B cell (primary cell): ENCODE results near the gene EGFL8. TPM values are rescaled to one million over a fixed set of nuclear protein-coding genes. Genes with fewer than 3 reads are reported as not detected.

Experiments
- ATAC-seq: fragments of 200-7000 bp; cut with Tn5 transposase; one replicate; pipeline ENCODE4 v1.10.0; 2021; ENCODE audit warnings: low read depth, mild to moderate bottlenecking, moderate number of reproducible peaks, moderate library complexity
- CTCF ChIA-PET: fragments of 350-600 bp; sonication (Branson Sonifier 250); formaldehyde crosslinking; loops from one replicate; lab custom pipeline; 2021; ENCODE audit warnings: antibody characterized with exemption, inconsistent platforms; lab: Charles Lee
- POLR2A ChIA-PET: fragments of 350-600 bp; sonication (Branson Sonifier 250); formaldehyde crosslinking; loops from one replicate; lab custom pipeline; 2021; ENCODE audit warnings: antibody characterized with exemption; lab: Charles Lee
- DNase-seq: peaks from one replicate; pipeline ENCODE4 v3.0.0; 2013
- H2AFZ ChIP-seq: 2 replicates; pipeline ENCODE4 v1.6.1; 2012; ENCODE audit warnings: mild to moderate bottlenecking, low read depth, low read length; ENCODE audit not compliant: insufficient read depth, poor library complexity, severe bottlenecking
- H3K27ac ChIP-seq, 2 donors: 1 replicate in 1 of 2; 2 replicates in 1 of 2; pipeline ENCODE4 v1.5.1; 2012 to 2013; ENCODE audit warnings: low read length in 2 of 2, mild to moderate bottlenecking in 2 of 2, moderate library complexity in 1 of 2
- H3K27me3 ChIP-seq, 4 experiments: fragments of 200-600 bp in 1 of 4; sonication (generic) in 1 of 4; replicated peaks in 1 of 4; 1 replicate in 2 of 4; 2 replicates in 2 of 4; pipeline versions ENCODE4 v1.6.1 to v1.7.0; 2013 to 2016; ENCODE audit warnings: low read length in 3 of 4, mild to moderate bottlenecking in 2 of 4, mixed read lengths in 1 of 4, moderate library complexity in 1 of 4; ENCODE audit not compliant: insufficient read depth in 4 of 4, control insufficient read depth in 3 of 4; ENCODE audit errors: control extremely low read depth in 1 of 4
- H3K36me3 ChIP-seq, 2 experiments: replicated peaks in 1 of 2; 1 replicate in 1 of 2; 2 replicates in 1 of 2; pipeline versions ENCODE4 v1.6.1 to v1.7.1; 2013; ENCODE audit warnings: low read length in 1 of 2; ENCODE audit not compliant: insufficient read depth in 2 of 2, control insufficient read depth in 1 of 2; ENCODE audit errors: control extremely low read depth in 1 of 2, extremely low read depth in 1 of 2
- H3K4me1 ChIP-seq, 2 donors: fragments of 200-600 bp in 1 of 2; sonication (generic) in 1 of 2; 1 replicate in 1 of 2; 2 replicates in 1 of 2; pipeline versions ENCODE4 v1.5.1 to v1.6.1; 2013 to 2017; ENCODE audit warnings: low read length in 2 of 2; ENCODE audit not compliant: control insufficient read depth in 2 of 2, insufficient read depth in 2 of 2
- H3K4me2 ChIP-seq: replicated peaks from 2 replicates; pipeline ENCODE3; 2012; ENCODE audit warnings: mild to moderate bottlenecking, low read depth, low read length; ENCODE audit not compliant: poor library complexity, severe bottlenecking
- H3K4me3 ChIP-seq, 5 experiments: fragments of 200-600 bp in 1 of 5; sonication (generic) in 1 of 5; 1 replicate in 3 of 5; 2 replicates in 2 of 5; pipeline versions ENCODE4 v1.5.1 to v1.7.0; 2011 to 2016; ENCODE audit warnings: low read length in 4 of 5, mild to moderate bottlenecking in 4 of 5, low read depth in 2 of 5, control low read depth in 1 of 5, moderate library complexity in 1 of 5; ENCODE audit not compliant: insufficient read depth in 1 of 5; ENCODE audit errors: control extremely low read depth in 1 of 5, extremely low read depth in 1 of 5
- H3K79me2 ChIP-seq: fragments of 200-600 bp; sonication (generic); one replicate; pipeline ENCODE4 v1.6.0; 2016; ENCODE audit warnings: low read length; ENCODE audit not compliant: control insufficient read depth, insufficient read depth
- H3K9ac ChIP-seq: fragments of 200-600 bp; sonication (generic); 2 replicates; pipeline ENCODE4 v1.6.1; 2017; ENCODE audit warnings: mild to moderate bottlenecking, low read length, moderate library complexity
- H3K9me3 ChIP-seq, 3 donors: one replicate each; pipeline versions ENCODE4 v1.6.1 to v1.7.1; 2013; ENCODE audit warnings: low read length in 2 of 3; ENCODE audit not compliant: control insufficient read depth in 2 of 3, insufficient read depth in 1 of 3; ENCODE audit errors: control extremely low read depth in 1 of 3
- H4K20me1 ChIP-seq: 2 replicates; pipeline ENCODE4 v1.6.0; 2012; ENCODE audit warnings: mild to moderate bottlenecking, low read length; ENCODE audit not compliant: insufficient read depth, control insufficient read depth, poor library complexity, severe bottlenecking
- H3K27ac Mint-ChIP-seq: one replicate; pipeline ENCODE4 v1.8.0; 2021; ENCODE audit warnings: mixed read lengths
- H3K27me3 Mint-ChIP-seq: one replicate; pipeline ENCODE4 v1.8.0; 2021; ENCODE audit warnings: mixed read lengths
- H3K4me1 Mint-ChIP-seq: one replicate; pipeline ENCODE4 v1.8.0; 2021; ENCODE audit warnings: mixed read lengths
- H3K4me3 Mint-ChIP-seq: one replicate; pipeline ENCODE4 v1.8.0; 2021; ENCODE audit warnings: mixed read lengths
- H3K9me3 Mint-ChIP-seq: one replicate; pipeline ENCODE4 v1.8.0; 2022; ENCODE audit warnings: mixed read lengths; ENCODE audit not compliant: insufficient read depth
- CTCF ChIP-seq: fragments of 200-600 bp; IDR thresholded peaks from one replicate; pipeline ENCODE4 v1.8.0; 2022; ENCODE audit warnings: antibody characterized with exemption, mild to moderate bottlenecking
- EZH2 ChIP-seq: IDR thresholded peaks from 2 replicates; pipeline ENCODE4 v1.6.1; 2012; ENCODE audit warnings: borderline replicate concordance, low read depth, mild to moderate bottlenecking, moderate library complexity, low read length; ENCODE audit not compliant: insufficient read depth, poor library complexity, severe bottlenecking
- WGBS: methylation state at CpG from one replicate; pipeline ENCODE4 v1.1.5; 2013; ENCODE audit warnings: missing lambda C conversion rate; ENCODE audit not compliant: insufficient coverage; 5-methylcytosine and 5-hydroxymethylcytosine counted together
- intact Hi-C: fragments of 100-400 bp; cut with micrococcal nuclease; formaldehyde crosslinking; loops from one replicate; pipeline ENCODE4 v1.10.0; 2022
- polyA plus RNA-seq: library from polyadenylated mRNA; depleted of rRNA; stranded (reverse); fragments of >200 nt; gene quantifications from 2 replicates; pipeline ENCODE4 v1.2.3, GENCODE V29; 2012
- total RNA-seq, 2 donors: library from RNA; stranded (reverse); fragments of 120-200 nt in 1 of 2; gene quantifications; 1 replicate in 1 of 2; 2 replicates in 1 of 2; pipeline versions ENCODE4 v1.2.3 to v1.2.4, GENCODE V29; 2013 to 2022

The EGFL8 gene
- total and polyA plus RNA-seq, 2 donors (not counting 1 experiment from before 2014, with no cell fraction given) = 0.91 to 3.9 TPM

DNA sequence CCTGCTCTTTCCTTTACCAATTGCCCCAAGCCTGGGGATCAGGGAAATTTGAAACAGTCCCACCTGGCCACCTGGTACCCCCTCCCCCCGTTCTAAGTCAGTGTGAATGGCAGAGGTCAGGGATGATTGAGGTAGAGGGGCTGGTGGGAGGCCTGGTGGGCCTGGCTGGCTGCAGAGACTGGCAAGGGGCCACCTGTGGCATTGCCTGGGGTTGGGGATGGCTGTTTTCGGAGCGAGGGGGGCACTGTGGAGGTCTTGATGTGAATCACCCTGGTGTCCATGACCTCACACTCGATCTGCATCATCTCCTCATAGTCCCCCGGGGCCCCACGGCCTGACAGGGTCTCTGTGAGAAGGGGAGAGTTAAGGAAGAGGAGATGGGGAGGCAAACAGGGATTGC lies 48.8 kb upstream of the EGFL8 start:
- Histone ChIP-seq H3K4me2 (no peak overlapping the region), H3K4me3 (no peak overlapping the region), H3K27me3 (no peaks in the 10 kb centered on the region), H3K4me1 (peaks cover 0 to 3% of the 10 kb centered on the region in 2 donors), H2AFZ (no peak overlapping the region), H3K36me3 (peaks cover 0 to 52% of the 10 kb centered on the region in 2 experiments), H3K9me3 (no peaks in the 10 kb centered on the region), H4K20me1 (peaks cover 6% of the 10 kb centered on the region), H3K79me2 (no peaks in the 10 kb centered on the region), H3K9ac (no peak overlapping the region), H3K27ac (no peak overlapping the region)
- ChIA-PET POLR2A (no interaction called here), CTCF (no interaction called here)
- DNase-seq = no peak
- intact Hi-C loops = no loop called here
- Mint-ChIP-seq H3K9me3 (no peaks in the 10 kb centered on the region), H3K27me3 (no peaks in the 10 kb centered on the region), H3K4me1 (peaks cover 5% of the 10 kb centered on the region), H3K4me3 (no peak overlapping the region), H3K27ac (no peak overlapping the region)
- WGBS = 93% methylated on average over 6 of the region's 6 CpGs
- TF ChIP-seq CTCF = no peak
- TF ChIP-seq EZH2 = no peak
- ATAC-seq = no peak

- Histone ChIP-seq H3K27ac (no peak overlapping the region), H2AFZ (no peak overlapping the region), H3K4me1 (peaks cover 0 to 3% of the 10 kb centered on the region in 2 donors), H3K9ac (no peak overlapping the region), H3K4me2 (no peak overlapping the region), H3K9me3 (no peaks in the 10 kb centered on the region), H3K79me2 (peaks cover under 1% of the 10 kb centered on the region), H3K36me3 (peaks cover 0 to 60% of the 10 kb centered on the region in 2 experiments), H3K27me3 (no peaks in the 10 kb centered on the region), H4K20me1 (peaks cover 7% of the 10 kb centered on the region), H3K4me3 (no peak overlapping the region)
- TF ChIP-seq CTCF = peak; percentile 28
- no peak for TF ChIP-seq EZH2
- peaks cover 5% of the 10 kb centered on the region for H3K4me1 Mint-ChIP-seq
- POLR2A ChIA-PET = no interaction called here
- H3K27ac Mint-ChIP-seq = no peak overlapping the region
- H3K9me3 Mint-ChIP-seq = no peaks in the 10 kb centered on the region
- no peak for DNase-seq
- intact Hi-C loops = no loop called here
- CTCF ChIA-PET = interaction anchor here (1.7 to 5.0 kb wide), 3 partner anchors 12 to 670 kb away, joined by 4 to 40 read pairs (median 16); partner anchors contain the start of genes ATF6B and FKBPL
- no peak for ATAC-seq
- H3K4me3 Mint-ChIP-seq = no peak overlapping the region
- WGBS = 96% methylated on average over 6 of the region's 7 CpGs
- H3K27me3 Mint-ChIP-seq = no peaks in the 10 kb centered on the region
Measured at GRCh38 chr6:32116674-32117073, 47.7 kb upstream of the EGFL8 start.
